ENCODE results near the gene SLC6A18.
A peak's percentile ranks its signal among the peaks of the same experiment; 100 is the strongest.

Gene SLC6A18

GRCh38 chr5:1239505-1240251 lies 14.5 kb downstream of the SLC6A18 start:
- DNase-seq, result no peak

DNA sequence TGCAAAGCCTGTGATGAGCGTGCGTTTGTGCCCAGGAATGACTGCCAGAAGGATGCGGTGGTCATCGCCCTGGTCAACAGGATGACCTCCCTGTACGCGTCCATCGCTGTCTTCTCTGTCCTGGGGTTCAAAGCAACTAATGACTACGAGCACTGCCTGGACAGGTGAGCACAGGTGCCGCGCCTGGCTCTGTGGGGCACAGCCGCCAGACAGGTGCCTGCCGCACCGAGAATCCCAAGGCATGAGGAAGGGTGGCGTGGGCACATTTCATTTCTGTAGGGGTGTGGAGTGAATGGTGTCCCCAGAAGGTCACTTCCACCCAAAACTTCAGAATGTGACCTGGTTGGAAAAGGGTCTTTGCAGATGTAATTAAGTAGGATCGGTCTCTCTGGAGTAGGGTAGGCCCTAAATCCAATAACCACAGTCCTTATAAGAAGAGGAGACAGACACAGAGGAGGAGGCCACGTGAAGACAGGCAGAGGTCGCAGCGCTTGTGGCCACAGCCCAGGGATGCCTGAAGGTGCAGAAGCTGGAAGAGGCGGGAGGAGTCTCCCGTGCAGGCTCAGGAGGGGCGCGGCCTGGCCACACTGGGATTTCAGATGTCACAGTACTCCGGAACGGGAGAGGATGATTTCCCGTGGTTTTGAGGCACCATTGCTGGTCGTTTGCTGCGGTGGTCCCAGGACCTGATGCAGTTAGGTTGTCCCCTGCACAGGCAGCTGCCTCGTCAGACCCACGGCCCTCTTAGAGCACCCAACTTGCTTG lies 15.5 kb downstream of the SLC6A18 start:
- no peak for DNase-seq

GRCh38 chr5:1241509-1242080 lies 16.4 kb downstream of the SLC6A18 start:
- DNase-seq, result no peak

DNA sequence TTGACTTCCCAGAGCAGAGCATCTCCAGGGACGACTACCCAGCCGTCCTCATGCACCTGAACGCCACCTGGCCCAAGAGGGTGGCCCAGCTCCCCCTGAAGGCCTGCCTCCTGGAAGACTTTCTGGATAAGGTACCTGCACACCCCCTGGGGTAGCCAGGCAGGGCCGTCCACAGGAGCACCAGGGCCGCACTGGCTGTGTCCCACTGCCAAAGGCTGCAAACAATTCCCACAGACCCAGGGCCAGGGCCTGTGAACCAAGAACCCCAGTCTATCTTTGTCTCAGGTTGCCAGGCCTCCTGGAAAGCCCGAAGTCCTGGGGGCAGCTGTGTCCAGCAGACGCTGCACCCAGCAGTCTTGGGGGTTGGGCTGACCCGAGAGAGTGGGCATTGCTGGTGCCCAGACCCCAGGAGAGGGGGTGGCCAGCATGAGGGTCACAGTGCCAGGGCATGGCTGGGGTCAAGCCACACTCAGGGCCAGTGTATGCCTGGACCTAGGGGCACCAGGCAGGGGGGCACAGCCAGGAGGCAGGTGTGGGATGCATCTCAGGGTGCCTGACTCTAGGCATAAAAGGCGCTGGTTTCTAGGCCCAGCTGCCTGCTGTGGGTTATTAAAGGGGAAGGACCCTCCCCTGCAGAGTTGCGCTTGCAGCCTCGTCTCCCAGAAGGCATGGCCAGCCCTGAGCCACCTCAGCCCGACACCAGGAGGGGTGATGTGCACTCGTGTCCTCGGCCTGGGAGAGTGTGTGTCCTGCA lies 17.7 kb downstream of the SLC6A18 start:
- no peak for DNase-seq

DNA sequence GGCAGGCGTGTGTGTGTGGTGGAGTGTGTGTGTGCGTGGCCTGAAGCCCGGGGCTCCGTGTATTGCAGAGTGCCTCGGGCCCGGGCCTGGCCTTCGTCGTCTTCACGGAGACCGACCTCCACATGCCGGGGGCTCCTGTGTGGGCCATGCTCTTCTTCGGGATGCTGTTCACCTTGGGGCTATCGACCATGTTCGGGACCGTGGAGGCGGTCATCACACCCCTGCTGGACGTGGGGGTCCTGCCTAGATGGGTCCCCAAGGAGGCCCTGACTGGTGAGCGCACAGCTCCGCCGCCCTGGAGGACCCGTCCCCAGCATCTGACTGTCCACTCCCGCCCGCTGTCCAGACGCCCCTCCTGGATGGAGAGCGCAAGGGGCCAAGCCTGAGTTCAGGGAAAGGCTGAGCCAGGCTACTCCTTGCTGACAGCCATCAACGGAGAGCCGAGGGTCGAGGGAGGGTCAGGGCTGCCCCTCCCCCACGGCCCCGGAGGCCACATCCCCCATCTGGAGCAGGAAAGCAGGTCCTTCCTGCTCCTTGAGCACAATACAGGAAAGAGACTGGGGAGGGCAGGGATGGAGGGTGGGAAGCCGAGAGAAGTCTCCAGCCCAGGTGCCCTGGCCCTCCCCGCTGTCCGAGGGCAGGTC lies 18.4 kb downstream of the SLC6A18 start:
- DNase-seq, result no peak

- DNase-seq, result no peak
Observed at GRCh38 chr5:1244255-1244654, 19.1 kb downstream of the SLC6A18 start.

DNA sequence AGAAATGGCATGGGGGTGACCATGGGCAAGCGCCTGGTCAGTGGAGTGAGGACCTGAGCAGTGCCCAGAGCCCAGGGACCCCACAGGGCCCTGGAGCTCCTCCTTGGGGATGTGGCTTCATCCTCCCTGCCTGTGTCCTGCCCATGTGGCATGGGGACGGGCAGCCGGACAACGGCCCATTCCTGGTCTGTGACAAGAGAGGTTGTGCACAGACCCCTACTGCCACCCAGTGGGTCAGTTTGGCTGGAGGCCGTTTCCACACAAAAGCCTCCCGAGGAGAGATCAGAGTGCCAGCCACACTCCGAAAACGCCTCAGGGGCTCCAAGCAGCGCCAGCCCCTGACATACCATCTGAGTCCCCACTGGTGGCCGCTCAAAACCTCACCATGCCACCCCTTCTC lies 19.8 kb downstream of the SLC6A18 start:
- DNase-seq, result no peak

DNA sequence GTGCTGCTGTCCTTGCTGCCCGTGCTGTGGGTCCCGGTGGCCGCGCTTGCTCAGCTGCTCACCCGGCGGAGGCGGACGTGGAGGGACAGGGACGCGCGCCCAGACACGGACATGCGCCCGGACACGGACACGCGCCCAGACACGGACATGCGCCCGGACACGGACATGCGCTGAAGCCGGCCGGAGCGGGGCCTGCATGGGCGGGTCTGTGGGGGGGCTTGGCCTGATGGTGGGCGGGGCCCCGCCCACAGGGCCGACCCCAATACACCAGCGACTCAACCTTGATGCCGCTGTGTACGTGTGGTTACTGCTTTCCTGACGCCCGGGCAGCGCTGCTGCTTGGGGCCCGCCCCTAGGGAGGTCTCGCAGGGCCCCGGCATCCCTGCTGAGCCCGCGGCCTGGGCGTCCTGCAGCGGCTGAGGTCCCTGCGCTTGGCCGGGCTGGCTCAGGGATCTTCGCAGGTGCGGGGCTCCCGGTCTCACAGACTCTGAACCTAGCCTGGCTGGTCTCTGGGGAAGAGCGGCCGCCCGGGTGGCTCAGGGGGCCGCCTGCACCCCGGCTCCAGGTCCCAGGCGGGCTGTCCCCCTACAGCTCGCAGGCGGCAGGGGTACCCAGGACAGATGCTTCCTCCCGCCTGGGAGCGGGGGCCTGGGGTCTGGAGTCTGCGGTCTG lies 20.9 kb downstream of the SLC6A18 start:
- no peak for DNase-seq

GRCh38 chr5:1246711-1247431 lies 21.7 kb downstream of the SLC6A18 start:
- DNase-seq, result no peak

- DNase-seq, result no peak
Observed at GRCh38 chr5:1247811-1248210, 22.6 kb downstream of the SLC6A18 start.

DNA sequence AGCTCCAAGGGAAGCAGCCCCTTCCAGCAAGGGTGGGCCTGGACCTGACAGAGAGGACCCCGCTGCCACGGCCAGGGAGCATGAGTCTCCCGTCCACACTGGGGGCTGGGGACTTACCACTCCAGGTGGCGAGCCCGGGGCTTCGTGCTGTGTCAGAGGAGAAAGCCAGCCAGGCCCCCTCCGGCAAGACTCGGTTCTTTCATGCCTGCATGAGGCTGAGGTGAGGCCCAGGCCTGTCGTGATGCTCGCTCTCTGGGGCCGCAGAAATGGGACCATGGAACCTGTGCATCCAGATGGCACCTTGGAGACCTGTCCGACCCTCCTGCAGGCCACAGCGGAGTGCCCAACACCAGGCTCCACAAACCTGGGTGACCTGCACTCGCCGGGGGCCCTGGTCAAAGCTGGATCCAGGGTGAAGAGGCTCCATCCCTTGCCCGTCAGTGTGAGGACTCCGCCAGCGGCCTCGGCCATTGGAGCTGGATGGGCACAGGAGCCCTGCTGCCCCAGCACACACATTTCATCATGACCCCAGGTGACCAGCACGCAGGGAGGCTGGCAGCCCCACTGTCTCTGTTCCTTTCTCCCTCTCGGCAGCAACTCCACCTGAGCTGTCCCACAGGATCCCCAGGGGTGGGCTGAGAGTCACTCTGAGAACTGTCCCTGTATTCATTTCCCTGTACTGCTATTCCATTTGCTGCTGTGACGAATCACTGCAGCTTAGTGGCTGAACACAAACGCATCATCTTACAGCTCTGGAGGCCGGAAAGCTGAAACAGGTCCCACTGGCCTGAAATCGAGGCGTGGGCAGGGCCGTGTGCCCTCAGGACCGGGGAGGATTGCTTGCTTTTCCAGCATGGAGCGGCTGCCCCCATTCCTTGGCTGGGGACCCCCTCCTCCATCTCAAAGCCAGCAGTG lies 24.4 kb downstream of the SLC6A18 start:
- no peak for DNase-seq

DNA sequence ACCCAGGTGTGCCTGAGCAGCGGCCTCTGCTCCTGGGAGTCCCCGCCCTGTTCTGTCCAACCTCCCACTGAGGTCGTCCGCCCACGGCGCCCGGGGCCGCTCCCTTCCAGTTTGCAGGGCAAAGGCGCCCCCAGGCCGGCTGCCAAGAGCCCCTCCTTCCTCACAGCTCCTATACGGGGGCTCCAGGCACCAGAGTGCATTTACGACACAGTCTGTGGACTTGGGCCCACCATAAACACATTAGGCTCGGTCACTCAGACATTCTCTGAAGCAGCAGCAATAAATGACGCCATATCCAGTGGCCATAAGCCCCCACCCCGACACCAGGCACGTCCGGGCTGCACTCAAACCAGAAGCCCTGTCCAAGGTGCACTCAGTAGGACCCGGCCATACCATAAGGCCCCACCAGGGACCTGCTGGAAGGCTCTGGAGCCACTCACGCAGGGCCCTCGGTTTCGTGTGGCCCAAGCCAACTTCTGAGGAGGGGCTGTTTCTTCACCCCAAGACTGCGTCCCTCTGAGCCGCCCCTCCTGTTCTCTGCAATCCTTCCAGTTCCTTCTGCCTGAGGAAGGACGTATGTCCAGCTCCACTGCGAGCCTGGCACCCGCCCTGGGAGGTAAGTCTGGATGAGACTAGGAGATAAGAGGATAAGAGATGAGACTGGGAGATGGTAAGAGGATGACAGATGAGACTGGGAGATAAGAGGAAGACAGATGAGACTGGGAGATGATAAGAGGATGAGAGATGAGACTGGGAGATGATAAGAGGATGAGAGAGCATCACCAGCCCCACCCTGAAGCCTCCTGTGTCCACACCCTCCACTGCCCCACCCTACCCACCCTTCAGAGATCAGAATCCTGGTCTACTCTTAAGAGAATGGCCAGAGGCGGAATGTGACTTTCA lies 26.7 kb downstream of the SLC6A18 start:
- no peak for DNase-seq

DNA sequence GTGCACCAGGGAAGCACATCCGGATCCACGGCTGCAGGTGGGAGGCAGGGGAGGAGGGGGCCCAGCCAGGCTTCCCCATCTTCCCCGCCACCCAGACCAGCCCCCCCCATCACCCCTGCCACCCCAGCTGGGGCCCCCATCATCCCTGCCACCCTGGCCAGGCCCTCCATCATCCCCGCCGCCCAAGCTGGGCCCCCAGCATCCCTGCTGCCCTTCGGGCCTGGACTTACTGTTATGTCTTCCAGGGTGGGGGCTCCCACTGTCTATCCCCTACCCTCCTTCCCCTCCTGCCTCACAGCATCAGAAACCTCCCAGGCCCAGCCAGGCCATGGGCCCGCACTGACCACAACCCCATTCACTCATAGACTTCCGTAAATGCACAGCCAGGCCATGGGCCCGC lies 27.5 kb downstream of the SLC6A18 start:
- DNase-seq, result no peak

DNA sequence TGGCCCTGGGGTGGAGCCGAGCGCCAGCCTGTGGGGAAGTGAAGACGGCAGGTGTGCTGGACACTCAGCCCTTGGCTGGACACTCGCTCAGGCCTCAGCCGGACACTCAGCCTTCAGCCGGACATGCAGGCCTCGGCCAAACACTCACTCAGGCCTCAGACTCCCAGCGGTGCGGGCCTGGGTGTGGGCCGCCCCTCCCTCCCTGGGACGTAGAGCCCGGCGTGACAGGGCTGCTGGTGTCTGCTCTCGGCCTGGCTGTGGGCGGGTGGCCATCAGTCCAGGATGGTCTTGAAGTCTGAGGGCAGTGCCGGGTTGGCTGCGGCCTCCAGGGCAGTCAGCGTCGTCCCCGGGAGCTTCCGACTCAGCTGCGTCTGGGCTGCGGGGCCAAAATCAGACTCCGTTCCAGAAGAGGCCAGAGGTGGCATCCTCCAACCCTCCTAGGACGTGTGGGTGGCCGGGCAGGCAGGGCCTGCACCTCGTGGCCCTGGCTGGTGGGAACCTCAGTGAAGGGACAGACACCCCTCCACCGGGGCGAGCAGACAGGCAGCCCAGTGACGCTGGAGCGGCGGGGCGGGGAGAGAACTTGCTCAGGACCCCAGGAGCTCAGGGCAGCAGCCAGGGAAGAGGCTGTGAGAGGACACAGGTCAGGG lies 28.4 kb downstream of the SLC6A18 start:
- no peak for DNase-seq

DNA sequence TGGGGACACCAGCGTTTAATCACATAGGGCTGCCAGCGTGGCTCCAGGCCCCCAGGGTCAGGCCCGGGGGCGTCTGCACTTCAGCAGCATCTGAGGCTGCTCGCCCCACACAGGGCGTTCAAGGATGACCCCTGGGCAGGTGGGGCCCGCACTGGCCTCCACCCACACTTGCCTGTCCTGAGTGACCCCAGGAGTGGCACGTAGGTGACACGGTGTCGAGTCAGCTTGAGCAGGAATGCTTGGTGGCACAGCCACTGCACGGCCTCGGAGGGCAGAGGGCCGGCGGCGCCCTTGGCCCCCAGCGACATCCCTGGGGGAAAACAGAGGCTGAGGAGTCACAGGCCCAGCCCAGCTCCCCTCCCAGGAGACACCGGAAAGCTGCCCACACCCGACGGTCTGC lies 29.0 kb downstream of the SLC6A18 start:
- DNase-seq, result no peak

DNA sequence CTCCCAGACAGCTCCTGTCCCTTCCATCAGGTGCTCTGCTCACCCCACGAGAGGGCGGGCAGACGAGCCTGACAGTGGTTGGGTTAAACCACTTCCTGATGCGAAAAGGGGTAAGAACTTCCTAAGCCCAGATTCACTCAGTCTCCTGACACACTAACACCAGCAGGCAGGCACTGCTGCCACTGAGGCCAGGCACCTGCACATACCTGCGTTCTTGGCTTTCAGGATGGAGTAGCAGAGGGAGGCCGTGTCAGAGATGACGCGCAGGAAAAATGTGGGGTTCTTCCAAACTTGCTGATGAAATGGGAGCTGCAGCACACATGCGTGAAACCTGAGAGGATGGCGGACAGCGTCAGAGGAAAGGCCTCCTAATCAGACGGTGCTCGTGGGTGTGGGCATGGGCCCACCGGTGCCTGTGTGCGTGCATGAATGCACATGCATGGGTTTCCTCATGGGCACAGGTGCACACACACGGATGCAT lies 29.9 kb downstream of the SLC6A18 start:
- peak; percentile 11 for DNase-seq

GRCh38 chr5:1256776-1257175 lies 31.6 kb downstream of the SLC6A18 start:
- DNase-seq, result no peak

- DNase-seq, result no peak
Observed at GRCh38 chr5:1257363-1257762, 32.2 kb downstream of the SLC6A18 start.

DNA sequence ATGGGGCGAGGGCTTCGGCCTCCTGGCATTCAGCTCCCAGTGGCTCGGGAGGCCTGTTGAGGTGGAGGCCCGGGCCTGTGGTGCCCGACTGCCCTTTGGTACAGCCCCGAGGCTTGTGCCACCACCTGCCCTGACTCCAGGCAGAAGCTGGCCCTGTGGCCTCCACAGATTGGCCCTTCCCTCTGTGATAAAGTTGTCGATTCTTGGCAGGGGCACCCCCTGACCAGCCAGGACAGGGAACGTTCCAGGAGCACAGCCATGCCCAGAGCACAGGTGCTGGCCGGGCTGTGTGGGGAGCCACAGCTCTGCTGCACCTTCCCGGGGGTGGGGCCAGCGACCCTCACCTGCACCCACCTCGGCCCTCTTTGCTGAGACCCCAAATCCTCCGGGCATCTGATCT lies 32.7 kb downstream of the SLC6A18 start:
- DNase-seq, result no peak
